ENCODE data around the gene FSTL3.

DNA sequence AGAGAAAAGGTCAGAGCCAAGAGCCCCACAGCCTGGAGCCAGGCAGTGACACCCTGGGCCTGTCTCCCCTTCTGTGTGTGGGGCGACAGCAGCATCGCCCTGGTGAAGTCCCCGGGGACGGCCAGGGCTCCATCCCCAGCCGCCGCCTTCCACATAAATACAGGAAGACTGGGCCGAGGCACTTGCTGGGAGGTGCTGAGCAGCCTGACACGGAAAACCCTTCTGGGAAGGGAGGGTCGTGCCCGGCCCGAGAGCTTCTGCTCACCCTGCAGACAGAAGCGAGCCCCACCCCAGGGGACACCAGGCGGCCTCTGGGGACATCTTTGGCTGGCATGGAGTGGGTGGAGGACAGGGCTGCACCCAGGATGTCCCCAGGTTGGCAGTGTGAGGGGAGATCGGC is 31.4 kb upstream of the FSTL3 start:
- TF ChIP-seq, protein P1, sequence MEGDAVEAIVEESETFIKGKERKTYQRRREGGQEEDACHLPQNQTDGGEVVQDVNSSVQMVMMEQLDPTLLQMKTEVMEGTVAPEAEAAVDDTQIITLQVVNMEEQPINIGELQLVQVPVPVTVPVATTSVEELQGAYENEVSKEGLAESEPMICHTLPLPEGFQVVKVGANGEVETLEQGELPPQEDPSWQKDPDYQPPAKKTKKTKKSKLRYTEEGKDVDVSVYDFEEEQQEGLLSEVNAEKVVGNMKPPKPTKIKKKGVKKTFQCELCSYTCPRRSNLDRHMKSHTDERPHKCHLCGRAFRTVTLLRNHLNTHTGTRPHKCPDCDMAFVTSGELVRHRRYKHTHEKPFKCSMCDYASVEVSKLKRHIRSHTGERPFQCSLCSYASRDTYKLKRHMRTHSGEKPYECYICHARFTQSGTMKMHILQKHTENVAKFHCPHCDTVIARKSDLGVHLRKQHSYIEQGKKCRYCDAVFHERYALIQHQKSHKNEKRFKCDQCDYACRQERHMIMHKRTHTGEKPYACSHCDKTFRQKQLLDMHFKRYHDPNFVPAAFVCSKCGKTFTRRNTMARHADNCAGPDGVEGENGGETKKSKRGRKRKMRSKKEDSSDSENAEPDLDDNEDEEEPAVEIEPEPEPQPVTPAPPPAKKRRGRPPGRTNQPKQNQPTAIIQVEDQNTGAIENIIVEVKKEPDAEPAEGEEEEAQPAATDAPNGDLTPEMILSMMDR (IDR thresholded peaks at IDR 0.05), result no peak
- TF ChIP-seq POLR2A (IDR thresholded peaks at IDR 0.05), result no peak
- no peak for TF ChIP-seq POLR2AphosphoS5 (IDR thresholded peaks at IDR 0.05)
